GM10266 (cell line): ENCODE measurements around the gene SLC26A1.

Experiments used
- DNase-seq: peaks from one replicate; pipeline ENCODE4 v3.0.0; 2012; ENCODE audit errors: extremely low spot score
- TF ChIP-seq, protein P1 (sequence below): IDR thresholded peaks from 2 replicates; pipeline ENCODE4 v1.5.1; 2012; ENCODE audit warnings: mild to moderate bottlenecking, low read depth; ENCODE audit not compliant: control insufficient read depth, insufficient read depth; ENCODE audit errors: missing control alignments

Gene SLC26A1

DNA sequence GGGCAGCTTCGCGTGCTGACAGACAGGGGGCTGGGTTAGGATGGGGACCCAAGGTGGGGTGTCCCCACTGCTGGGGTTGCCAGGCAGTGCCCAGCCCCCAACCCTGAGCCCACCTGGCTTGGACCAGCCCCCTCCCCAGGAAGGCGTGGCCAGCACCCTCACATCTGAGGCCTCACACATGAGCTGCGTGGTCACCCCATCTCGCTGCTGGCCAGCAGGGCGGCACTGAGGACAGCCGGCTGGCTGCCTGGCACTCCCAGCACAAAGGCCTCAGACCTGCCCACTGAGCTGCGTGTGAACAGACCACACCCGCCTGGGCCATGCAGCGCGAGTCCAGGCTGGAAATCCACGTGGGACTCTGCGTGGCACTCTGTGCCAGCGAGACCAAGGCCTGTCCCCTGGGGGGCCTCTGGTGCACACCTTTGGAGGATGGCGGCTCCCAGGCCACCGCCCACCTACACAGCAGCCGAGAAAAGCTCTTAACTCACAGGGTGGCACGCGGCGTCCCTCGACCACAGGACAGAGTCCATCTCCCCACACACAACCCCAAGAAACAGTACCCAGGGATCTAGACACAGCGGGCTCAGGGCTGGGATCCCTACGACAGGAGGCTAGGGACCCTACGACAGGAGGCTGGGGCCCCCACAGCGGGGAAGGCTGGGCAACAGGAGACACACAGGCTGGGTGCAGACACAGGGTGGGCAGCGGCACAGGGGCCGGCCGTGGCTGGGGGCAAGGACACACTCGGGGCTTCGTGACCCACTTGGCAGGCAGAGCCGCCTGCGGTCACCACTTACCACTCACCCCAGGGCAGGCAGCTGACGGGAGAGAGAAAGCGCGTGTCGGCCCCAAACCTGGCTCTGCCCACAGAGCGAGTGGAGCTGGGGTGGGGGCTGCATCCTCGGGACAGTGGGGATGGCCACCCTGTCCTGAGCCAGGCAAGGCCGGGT lies 29.7 kb downstream of the SLC26A1 start:
- DNase-seq: no peak

DNA sequence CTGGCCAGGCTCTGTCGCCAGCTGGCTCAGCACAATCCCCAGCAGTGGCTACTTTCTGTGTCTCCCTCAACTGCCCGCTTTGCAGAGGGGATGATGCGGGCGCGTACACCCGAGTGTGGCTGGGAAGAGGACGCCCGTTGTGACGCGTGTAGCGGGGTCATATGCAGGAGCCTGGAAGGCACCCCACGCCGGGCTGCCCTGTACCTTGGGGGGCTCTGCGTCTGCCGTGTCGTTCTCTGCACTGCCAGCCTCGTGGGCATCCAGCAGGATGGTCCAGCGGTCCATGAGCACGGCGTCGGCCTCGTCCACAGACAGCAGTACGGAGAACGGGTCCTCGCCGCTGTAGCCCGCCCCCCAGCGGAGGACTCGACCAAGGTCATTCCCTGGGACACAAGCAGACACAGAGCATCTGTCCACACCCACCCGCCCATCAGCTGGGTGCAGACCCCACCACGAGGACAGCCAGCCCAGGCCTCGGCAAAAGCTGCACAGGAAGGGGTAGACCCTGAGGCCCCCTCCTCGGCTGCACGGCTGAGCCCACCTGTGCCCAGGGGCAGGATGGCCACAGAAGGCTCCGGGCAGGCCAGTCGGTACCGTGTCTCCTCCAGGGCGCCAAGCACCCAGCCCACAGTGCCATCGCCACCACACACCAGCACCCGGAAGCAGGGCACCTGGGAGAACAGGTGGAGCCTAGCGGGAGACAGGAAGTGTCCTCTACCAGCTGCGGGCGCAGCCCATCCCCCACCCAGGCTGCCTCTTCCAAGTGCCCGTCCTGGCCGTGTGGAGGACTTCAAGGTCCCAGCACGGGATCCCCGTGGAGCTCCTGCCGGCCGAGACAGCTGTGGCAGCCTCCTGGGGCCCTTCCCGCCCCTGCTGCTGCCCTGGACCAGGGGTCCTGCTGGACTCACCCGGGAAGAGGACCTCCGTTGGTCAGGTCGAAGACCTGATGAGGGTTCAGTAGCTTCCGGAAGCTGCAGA lies 30.7 kb downstream of the SLC26A1 start:
- TF ChIP-seq, protein P1, sequence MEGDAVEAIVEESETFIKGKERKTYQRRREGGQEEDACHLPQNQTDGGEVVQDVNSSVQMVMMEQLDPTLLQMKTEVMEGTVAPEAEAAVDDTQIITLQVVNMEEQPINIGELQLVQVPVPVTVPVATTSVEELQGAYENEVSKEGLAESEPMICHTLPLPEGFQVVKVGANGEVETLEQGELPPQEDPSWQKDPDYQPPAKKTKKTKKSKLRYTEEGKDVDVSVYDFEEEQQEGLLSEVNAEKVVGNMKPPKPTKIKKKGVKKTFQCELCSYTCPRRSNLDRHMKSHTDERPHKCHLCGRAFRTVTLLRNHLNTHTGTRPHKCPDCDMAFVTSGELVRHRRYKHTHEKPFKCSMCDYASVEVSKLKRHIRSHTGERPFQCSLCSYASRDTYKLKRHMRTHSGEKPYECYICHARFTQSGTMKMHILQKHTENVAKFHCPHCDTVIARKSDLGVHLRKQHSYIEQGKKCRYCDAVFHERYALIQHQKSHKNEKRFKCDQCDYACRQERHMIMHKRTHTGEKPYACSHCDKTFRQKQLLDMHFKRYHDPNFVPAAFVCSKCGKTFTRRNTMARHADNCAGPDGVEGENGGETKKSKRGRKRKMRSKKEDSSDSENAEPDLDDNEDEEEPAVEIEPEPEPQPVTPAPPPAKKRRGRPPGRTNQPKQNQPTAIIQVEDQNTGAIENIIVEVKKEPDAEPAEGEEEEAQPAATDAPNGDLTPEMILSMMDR: no peak
- DNase-seq: no peak

More for the DNA sequence above, 29.7 kb downstream of the SLC26A1 start:
- TF ChIP-seq, protein P1: no peak

DNA sequence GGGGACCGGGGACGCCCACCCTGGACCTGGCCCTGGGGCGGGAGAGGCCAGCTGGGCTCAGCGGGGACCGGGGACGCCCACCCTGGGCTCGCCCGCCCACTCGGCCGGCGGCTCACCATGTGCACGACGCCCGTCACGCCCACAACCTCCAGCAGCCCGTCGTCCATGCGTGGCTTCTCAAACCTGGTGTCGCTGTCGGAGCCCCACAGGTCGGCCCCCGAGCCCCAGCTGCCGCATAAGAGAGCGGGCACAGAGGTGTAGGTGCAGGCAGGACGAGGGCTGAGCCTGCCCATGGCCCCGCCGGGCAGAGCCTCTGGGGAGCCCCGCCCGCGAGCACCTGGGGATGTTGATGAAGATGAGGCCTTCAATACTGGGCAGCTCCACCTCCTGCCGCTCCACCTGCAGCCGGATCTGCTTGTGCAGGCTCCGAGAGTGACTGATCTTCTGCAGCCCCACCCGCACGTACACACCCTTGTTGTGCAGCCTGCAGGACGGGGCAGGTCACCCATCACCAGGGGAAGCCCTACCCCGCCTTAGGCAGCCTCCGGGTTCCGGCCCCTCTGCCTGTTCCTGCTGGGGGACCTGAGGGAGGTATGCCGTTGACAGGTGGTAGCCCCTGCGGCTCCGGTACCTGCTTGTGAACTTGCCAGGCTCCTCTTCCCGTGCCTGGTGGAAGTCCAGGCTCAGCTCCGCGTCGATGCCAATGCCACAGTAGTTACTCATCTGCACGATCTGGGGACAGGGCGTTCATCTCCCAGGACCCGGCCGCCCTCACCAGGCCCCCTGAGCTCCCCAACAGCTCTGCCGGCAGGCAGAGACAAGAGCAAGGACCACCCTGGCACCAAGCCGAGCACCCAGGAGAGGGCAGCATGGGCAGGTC lies 31.6 kb downstream of the SLC26A1 start:
- no peak for DNase-seq
- TF ChIP-seq, protein P1: no peak

DNA sequence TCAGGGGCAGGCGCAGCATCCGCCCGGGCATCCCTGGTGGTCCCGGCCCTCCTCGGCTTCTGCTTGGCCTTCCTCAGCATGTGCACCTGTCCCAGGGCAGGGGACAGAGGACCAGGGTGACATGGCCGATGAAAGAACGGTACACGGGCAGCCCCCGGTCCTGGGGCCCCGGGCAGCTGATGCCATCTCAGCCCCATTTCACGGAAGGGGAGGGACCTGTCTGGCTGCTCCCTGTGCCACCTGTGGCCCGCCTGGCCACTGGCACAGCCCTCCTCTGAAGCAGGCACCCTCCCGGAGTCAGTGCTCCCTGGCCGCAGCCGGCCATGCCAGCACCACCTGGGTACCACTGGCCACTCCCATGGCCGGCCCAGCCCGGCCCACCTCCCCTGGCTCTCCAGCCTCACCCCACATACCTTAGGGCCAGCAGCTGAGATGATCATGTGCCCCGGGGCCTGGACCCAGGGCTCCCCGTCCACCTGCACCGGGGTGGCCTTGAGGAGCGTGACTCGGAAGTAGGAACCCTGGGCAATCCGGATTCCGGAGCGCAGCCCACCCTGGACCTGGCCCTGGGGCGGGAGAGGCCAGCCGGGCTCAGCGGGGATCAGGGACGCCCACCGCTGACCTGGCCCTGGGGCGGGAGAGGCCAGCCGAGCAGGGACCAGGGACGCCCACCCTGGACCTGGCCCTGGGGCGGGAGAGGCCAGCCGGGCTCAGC lies 32.4 kb downstream of the SLC26A1 start:
- TF ChIP-seq, protein P1: no peak
- no peak for DNase-seq

DNA sequence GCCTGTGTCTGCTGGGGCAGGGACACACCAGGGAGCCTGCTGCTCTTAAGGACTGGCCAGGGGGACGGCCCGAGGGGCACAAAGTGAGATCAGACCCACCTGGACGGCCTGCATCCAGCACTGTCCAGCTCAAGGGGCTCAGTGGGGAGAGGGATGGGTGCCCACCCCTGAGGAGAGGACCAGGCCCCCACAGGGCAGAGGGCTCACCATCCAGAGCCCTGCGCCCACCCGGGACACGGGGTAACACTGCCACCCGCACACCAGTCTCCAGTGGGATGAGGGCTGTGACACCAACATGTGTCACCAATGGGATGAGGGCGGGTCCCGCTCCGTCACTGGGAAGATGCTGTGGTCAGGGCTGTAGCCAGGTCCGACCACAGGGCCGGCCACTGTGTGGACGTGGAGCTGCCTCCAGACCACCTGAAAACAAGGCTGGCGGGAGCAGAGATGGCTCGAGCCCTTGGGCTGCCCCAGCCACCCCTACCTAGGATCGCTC lies 33.0 kb downstream of the SLC26A1 start:
- TF ChIP-seq, protein P1: no peak
- DNase-seq: no peak

DNA sequence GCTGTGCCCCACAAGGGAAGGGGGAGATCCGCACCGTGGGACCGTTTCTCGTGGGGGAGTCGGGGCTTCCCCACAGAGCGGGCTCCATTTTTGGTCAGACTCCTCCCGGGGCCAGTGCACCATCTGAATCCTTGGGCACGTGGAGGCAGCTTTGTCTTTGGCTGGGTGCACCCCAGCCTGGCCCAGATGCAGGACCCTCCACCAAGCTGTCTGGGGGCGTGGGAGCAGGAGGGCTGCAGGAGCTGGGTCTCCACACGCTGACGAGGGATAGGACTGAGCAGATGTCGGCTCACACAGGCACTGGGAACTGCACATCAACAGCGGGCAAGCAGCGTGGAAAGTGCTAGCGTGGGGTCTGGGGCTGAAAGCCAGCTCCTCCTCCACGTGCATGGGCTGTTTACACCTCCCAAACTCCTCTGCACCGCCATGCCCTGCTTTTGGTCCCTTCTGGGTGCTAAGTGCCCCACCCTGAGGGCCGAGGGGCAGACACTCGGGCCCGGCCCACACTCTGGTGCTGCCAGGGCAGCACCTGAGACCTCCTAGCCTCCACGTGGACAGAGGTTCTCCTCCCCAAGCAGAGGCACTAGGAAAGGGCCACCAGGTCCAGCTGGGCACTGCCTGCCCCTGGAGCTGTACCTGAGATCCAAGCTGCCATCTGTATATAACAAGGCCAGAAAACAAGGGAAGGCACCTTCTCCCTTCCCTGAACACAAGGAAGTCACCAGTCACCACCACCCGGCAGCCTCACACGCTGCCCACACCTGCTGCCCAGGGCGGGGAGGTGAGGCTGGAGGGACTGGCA lies 33.7 kb downstream of the SLC26A1 start:
- TF ChIP-seq, protein P1: no peak
- no peak for DNase-seq
